H1 (cell line): ENCODE data around the gene DCUN1D3.

Experiments
- CBX5 ChIP-seq: fragments of 300-800, 300-1000 bp; sonication (generic); IDR thresholded peaks from 2 replicates; pipeline ENCODE4 v1.7.1; 2016; ENCODE audit warnings: antibody characterized with exemption, low read length, low read depth
- CHD2 ChIP-seq: IDR thresholded peaks from 2 replicates; pipeline ENCODE4 v1.6.1; 2012; ENCODE audit warnings: low read length, improper control_type of control experiment
- EP300 ChIP-seq, 2 experiments: IDR thresholded peaks; 1 replicate in 1 of 2; 2 replicates in 1 of 2; pipeline ENCODE4 v1.6.1; 2011 to 2012; ENCODE audit warnings: low read depth in 2 of 2, low read length in 2 of 2, mild to moderate bottlenecking in 2 of 2, borderline replicate concordance in 1 of 2, inconsistent platforms in 1 of 2, moderate library complexity in 1 of 2
- GTF2F1 ChIP-seq: IDR thresholded peaks from 2 replicates; pipeline ENCODE4 v1.6.1; 2012; ENCODE audit warnings: low read depth, low read length, improper control_type of control experiment, borderline replicate concordance
- HDAC2 ChIP-seq, 2 experiments: fragments of 300-600 bp in 1 of 2; sonication (generic) in 1 of 2; IDR thresholded peaks; 2 replicates each; pipeline ENCODE4 v1.6.1; 2011 to 2012; ENCODE audit warnings: low read depth in 2 of 2, low read length in 2 of 2, mild to moderate bottlenecking in 2 of 2, moderate library complexity in 2 of 2, borderline replicate concordance in 1 of 2, inconsistent platforms in 1 of 2
- POLR2A ChIP-seq, 2 experiments: IDR thresholded peaks; 1 replicate in 1 of 2; 2 replicates in 1 of 2; pipeline ENCODE4 v1.6.1; 2011; ENCODE audit warnings: low read depth in 2 of 2, low read length in 2 of 2, mild to moderate bottlenecking in 2 of 2; ENCODE audit errors: control extremely low read depth in 1 of 2
- POLR2AphosphoS5 ChIP-seq: IDR thresholded peaks from 2 replicates; pipeline ENCODE4 v1.6.1; 2011; ENCODE audit warnings: low read depth, low read length
- SRF ChIP-seq: IDR thresholded peaks from 2 replicates; pipeline ENCODE4 v1.6.1; 2011; ENCODE audit warnings: mild to moderate bottlenecking, low read depth, low read length, moderate library complexity
- ZNF274 ChIP-seq: IDR thresholded peaks from 2 replicates; pipeline ENCODE4 v1.7.0; 2012; ENCODE audit warnings: low read length, borderline replicate concordance; ENCODE audit errors: extremely low read depth
- TF ChIP-seq, protein P1 (sequence below): IDR thresholded peaks from 2 replicates; pipeline ENCODE4 v1.6.1; 2012; ENCODE audit warnings: inconsistent platforms
- TF ChIP-seq, protein P2 (sequence below), 3 experiments: IDR thresholded peaks; 1 replicate in 2 of 3; 2 replicates in 1 of 3; pipeline versions ENCODE4 v1.5.1 to v1.6.1; 2011; ENCODE audit warnings: low read length in 3 of 3, mild to moderate bottlenecking in 3 of 3, inconsistent platforms in 2 of 3, low read depth in 1 of 3, moderate library complexity in 1 of 3; ENCODE audit not compliant: insufficient read depth in 1 of 3; ENCODE audit errors: control extremely low read depth in 1 of 3
- TF ChIP-seq, protein P3 (sequence below): IDR thresholded peaks from 2 replicates; pipeline ENCODE4 v1.6.1; 2012; ENCODE audit warnings: low read length, inconsistent platforms

DNA sequence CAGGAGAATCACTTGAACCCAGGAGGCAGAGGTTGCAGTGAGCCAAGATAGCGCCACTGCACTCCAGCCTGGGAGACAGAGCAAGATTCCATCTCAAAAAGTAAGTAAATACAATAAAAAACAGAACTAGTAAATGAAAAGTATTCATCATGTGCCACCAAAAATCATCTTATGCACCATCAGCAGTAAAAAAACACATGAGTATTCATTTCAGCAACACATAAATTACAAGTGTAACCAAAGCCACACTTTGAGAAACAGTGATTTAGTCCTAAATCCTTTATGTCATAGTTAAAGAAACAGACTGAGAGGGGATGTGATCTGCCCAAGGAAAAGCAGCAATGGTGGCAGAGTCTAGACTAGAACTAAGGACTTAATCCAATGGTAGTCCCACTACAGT lies 13.0 kb downstream of the DCUN1D3 start:
- TF ChIP-seq, protein P1, sequence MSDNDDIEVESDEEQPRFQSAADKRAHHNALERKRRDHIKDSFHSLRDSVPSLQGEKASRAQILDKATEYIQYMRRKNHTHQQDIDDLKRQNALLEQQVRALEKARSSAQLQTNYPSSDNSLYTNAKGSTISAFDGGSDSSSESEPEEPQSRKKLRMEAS, result no peak
- TF ChIP-seq, protein P2, sequence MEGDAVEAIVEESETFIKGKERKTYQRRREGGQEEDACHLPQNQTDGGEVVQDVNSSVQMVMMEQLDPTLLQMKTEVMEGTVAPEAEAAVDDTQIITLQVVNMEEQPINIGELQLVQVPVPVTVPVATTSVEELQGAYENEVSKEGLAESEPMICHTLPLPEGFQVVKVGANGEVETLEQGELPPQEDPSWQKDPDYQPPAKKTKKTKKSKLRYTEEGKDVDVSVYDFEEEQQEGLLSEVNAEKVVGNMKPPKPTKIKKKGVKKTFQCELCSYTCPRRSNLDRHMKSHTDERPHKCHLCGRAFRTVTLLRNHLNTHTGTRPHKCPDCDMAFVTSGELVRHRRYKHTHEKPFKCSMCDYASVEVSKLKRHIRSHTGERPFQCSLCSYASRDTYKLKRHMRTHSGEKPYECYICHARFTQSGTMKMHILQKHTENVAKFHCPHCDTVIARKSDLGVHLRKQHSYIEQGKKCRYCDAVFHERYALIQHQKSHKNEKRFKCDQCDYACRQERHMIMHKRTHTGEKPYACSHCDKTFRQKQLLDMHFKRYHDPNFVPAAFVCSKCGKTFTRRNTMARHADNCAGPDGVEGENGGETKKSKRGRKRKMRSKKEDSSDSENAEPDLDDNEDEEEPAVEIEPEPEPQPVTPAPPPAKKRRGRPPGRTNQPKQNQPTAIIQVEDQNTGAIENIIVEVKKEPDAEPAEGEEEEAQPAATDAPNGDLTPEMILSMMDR (IDR thresholded peaks at IDR 0.05; ENCODE audit: control extremely low read depth in 1 of 3, insufficient read depth in 1 of 3, low read depth in 1 of 3, low read length in 3 of 3), result no peak
- TF ChIP-seq POLR2A (IDR thresholded peaks at IDR 0.05; ENCODE audit: control extremely low read depth in 1 of 2, low read depth in 2 of 2, low read length in 2 of 2), result no peak
- TF ChIP-seq POLR2AphosphoS5, result no peak
- no peak for TF ChIP-seq CBX5
- no peak for TF ChIP-seq ZNF274
- TF ChIP-seq GTF2F1, result no peak
- no peak for TF ChIP-seq HDAC2 (IDR thresholded peaks at IDR 0.05; ENCODE audit: borderline replicate concordance in 1 of 2, low read depth in 2 of 2, low read length in 2 of 2)
- TF ChIP-seq SRF, result no peak
- TF ChIP-seq EP300 (IDR thresholded peaks at IDR 0.05; ENCODE audit: borderline replicate concordance in 1 of 2, low read depth in 2 of 2, low read length in 2 of 2), result no peak
- TF ChIP-seq, protein P3, sequence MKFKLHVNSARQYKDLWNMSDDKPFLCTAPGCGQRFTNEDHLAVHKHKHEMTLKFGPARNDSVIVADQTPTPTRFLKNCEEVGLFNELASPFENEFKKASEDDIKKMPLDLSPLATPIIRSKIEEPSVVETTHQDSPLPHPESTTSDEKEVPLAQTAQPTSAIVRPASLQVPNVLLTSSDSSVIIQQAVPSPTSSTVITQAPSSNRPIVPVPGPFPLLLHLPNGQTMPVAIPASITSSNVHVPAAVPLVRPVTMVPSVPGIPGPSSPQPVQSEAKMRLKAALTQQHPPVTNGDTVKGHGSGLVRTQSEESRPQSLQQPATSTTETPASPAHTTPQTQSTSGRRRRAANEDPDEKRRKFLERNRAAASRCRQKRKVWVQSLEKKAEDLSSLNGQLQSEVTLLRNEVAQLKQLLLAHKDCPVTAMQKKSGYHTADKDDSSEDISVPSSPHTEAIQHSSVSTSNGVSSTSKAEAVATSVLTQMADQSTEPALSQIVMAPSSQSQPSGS, result no peak
- TF ChIP-seq CHD2, result no peak
